Osteocyte (in vitro differentiated cells): ENCODE data around the gene MAMDC2. TPM values are rescaled to one million over a fixed set of nuclear protein-coding genes. Genes with fewer than 3 reads are reported as not detected.
A peak's percentile ranks its signal among the peaks of the same experiment; 100 is the strongest.

Experiments used
- DNase-seq: peaks from one replicate; pipeline ENCODE4 v3.0.0; 2021; ENCODE audit warnings: mixed read lengths; ENCODE audit not compliant: unreplicated experiment; ENCODE audit errors: extremely low spot score
- H3K27ac Mint-ChIP-seq: one replicate; pipeline ENCODE4 v1.8.0; 2021; ENCODE audit warnings: mild to moderate bottlenecking, mixed read lengths; ENCODE audit not compliant: unreplicated experiment
- H3K27me3 Mint-ChIP-seq: one replicate; pipeline ENCODE4 v1.8.0; 2021; ENCODE audit warnings: mixed read lengths; ENCODE audit not compliant: unreplicated experiment
- H3K36me3 Mint-ChIP-seq: one replicate; pipeline ENCODE4 v1.8.0; 2021; ENCODE audit warnings: mixed read lengths; ENCODE audit not compliant: unreplicated experiment
- H3K4me1 Mint-ChIP-seq: one replicate; pipeline ENCODE4 v1.8.0; 2021; ENCODE audit warnings: mixed read lengths; ENCODE audit not compliant: unreplicated experiment
- H3K4me3 Mint-ChIP-seq: one replicate; pipeline ENCODE4 v1.8.0; 2021; ENCODE audit warnings: mild to moderate bottlenecking, moderate library complexity, mixed read lengths; ENCODE audit not compliant: unreplicated experiment
- H3K9me3 Mint-ChIP-seq: one replicate; pipeline ENCODE4 v1.8.0; 2021; ENCODE audit warnings: mixed read lengths; ENCODE audit not compliant: unreplicated experiment
- CTCF ChIP-seq: fragments of 200-600 bp; sonication (generic); IDR thresholded peaks from 2 replicates; pipeline ENCODE4 v1.5.0; 2021; ENCODE audit warnings: antibody characterized with exemption, mild to moderate bottlenecking, moderate library complexity
- total RNA-seq: library from RNA; stranded (reverse); gene quantifications from 2 replicates; pipeline ENCODE4 v1.2.1, GENCODE V29; 2021

MAMDC2 gene
- total RNA-seq, 1 donor from 2014 or later, result 11.3 TPM

GRCh38 chr9:70056211-70056944 lies 12.7 kb downstream of the MAMDC2 start:
- no peak for DNase-seq
- TF ChIP-seq CTCF, result no peak
- no peak overlapping the region for H3K27ac Mint-ChIP-seq
- no peak overlapping the region for H3K4me3 Mint-ChIP-seq
- H3K36me3 Mint-ChIP-seq, result no peaks in the 10 kb centered on the region
- H3K27me3 Mint-ChIP-seq, result no peaks in the 10 kb centered on the region
- H3K4me1 Mint-ChIP-seq, result peaks cover 48% of the 10 kb centered on the region
- no peaks in the 10 kb centered on the region for H3K9me3 Mint-ChIP-seq

GRCh38 chr9:70058569-70059116 lies 15.0 kb downstream of the MAMDC2 start:
- Mint-ChIP-seq H3K4me1 (peaks cover 47% of the 10 kb centered on the region), H3K9me3 (no peaks in the 10 kb centered on the region), H3K27ac (peak overlapping the region; percentile 76), H3K4me3 (no peak overlapping the region), H3K27me3 (no peaks in the 10 kb centered on the region), H3K36me3 (no peaks in the 10 kb centered on the region)
- DNase-seq, result no peak
- TF ChIP-seq CTCF, result no peak

- no peak for TF ChIP-seq CTCF
- H3K4me1 Mint-ChIP-seq, result peaks cover 39% of the 10 kb centered on the region
Measured at GRCh38 chr9:70060148-70060882, 16.7 kb downstream of the MAMDC2 start.

GRCh38 chr9:70060883-70061507 lies 17.3 kb downstream of the MAMDC2 start:
- Mint-ChIP-seq H3K27me3 (no peaks in the 10 kb centered on the region), H3K27ac (no peak overlapping the region), H3K4me1 (peaks cover 39% of the 10 kb centered on the region), H3K9me3 (no peaks in the 10 kb centered on the region), H3K4me3 (no peak overlapping the region), H3K36me3 (no peaks in the 10 kb centered on the region)
- no peak for DNase-seq
- no peak for TF ChIP-seq CTCF

More at GRCh38 chr9:70060148-70060882, 16.7 kb downstream of the MAMDC2 start:
- Mint-ChIP-seq H3K27me3 (no peaks in the 10 kb centered on the region), H3K9me3 (no peaks in the 10 kb centered on the region), H3K36me3 (no peaks in the 10 kb centered on the region), H3K4me3 (no peak overlapping the region), H3K27ac (peak overlapping the region; percentile 1)
- DNase-seq, result no peak
